Natural killer cell (primary cell): Measurements from ENCODE around the gene NCOR1. TPM values are rescaled to one million over a fixed set of nuclear protein-coding genes. Genes with fewer than 3 reads are reported as not detected.
A peak's percentile ranks its signal among the peaks of the same experiment; 100 is the strongest.

Source experiments
- ATAC-seq, 3 donors: fragments of 150-1000 bp in 2 of 3; fragments of 200-7000 bp in 1 of 3; cut with Tn5 transposase; 1 replicate in 1 of 3; 2 replicates in 2 of 3; pipeline ENCODE4 v1.10.0; 2021; ENCODE audit warnings: mild to moderate bottlenecking in 2 of 3, moderate library complexity in 2 of 3
- DNase-seq, 2 donors: peaks; one replicate each; pipeline versions ENCODE4 v3.0.0 to v3.0.0-alpha.2; 2013 to 2021; ENCODE audit warnings: mixed read lengths in 1 of 2
- H3K27ac ChIP-seq: one replicate; pipeline ENCODE4 v1.5.1; 2013; ENCODE audit warnings: mild to moderate bottlenecking, low read length
- H3K27me3 ChIP-seq: one replicate; pipeline ENCODE4 v1.6.1; 2013; ENCODE audit warnings: low read length; ENCODE audit not compliant: control insufficient read depth, insufficient read depth
- H3K36me3 ChIP-seq: one replicate; pipeline ENCODE4 v1.6.1; 2013; ENCODE audit warnings: low read length; ENCODE audit not compliant: control insufficient read depth, insufficient read depth
- H3K4me1 ChIP-seq: one replicate; pipeline ENCODE4 v1.6.1; 2013; ENCODE audit warnings: low read length; ENCODE audit not compliant: control insufficient read depth, insufficient read depth
- H3K4me3 ChIP-seq: one replicate; pipeline ENCODE4 v1.5.1; 2013; ENCODE audit warnings: low read length
- H3K9me3 ChIP-seq: one replicate; pipeline ENCODE4 v1.6.1; 2013; ENCODE audit warnings: low read length; ENCODE audit not compliant: control insufficient read depth, insufficient read depth
- H3K27ac Mint-ChIP-seq, 2 donors: one replicate each; pipeline ENCODE4 v1.8.0; 2022; ENCODE audit warnings: mild to moderate bottlenecking in 2 of 2, mixed read lengths in 2 of 2, moderate library complexity in 1 of 2
- H3K27me3 Mint-ChIP-seq, 2 donors: one replicate each; pipeline ENCODE4 v1.8.0; 2022; ENCODE audit warnings: low read depth in 2 of 2, mixed read lengths in 2 of 2
- H3K36me3 Mint-ChIP-seq: one replicate; pipeline ENCODE4 v1.8.0; 2022; ENCODE audit warnings: mixed read lengths
- H3K4me1 Mint-ChIP-seq, 2 donors: one replicate each; pipeline ENCODE4 v1.8.0; 2022; ENCODE audit warnings: mixed read lengths in 2 of 2
- H3K4me3 Mint-ChIP-seq: one replicate; pipeline ENCODE4 v1.8.0; 2022; ENCODE audit warnings: mild to moderate bottlenecking, moderate library complexity, mixed read lengths
- H3K9me3 Mint-ChIP-seq, 2 donors: one replicate each; pipeline ENCODE4 v1.8.0; 2022; ENCODE audit warnings: mixed read lengths in 2 of 2
- CTCF ChIP-seq: fragments of 200-600 bp; IDR thresholded peaks from one replicate; pipeline ENCODE4 v1.8.0; 2022; ENCODE audit warnings: antibody characterized with exemption
- WGBS: methylation state at CpG from one replicate; pipeline ENCODE4 v1.1.7; 2013; ENCODE audit warnings: missing lambda C conversion rate; ENCODE audit not compliant: insufficient coverage; 5-methylcytosine and 5-hydroxymethylcytosine counted together
- intact Hi-C: fragments of 100-400 bp; cut with micrococcal nuclease; formaldehyde crosslinking; loops from one replicate; pipeline ENCODE4 v1.14.2; 2022
- total RNA-seq, 4 donors: library from RNA; stranded (reverse); fragments of 120-200 nt in 1 of 4; gene quantifications; one replicate each; pipeline versions ENCODE4 v1.2.3 to v1.2.4, GENCODE V29; 2013 to 2022

Gene NCOR1
- total RNA-seq, 3 donors from 2014 or later (not counting 1 experiment from before 2014, with no cell fraction given), result 195 to 238 (median 238) TPM

- intact Hi-C loops, result no loop called here
Measured at GRCh38 chr17:16005636-16006035, 209.7 kb downstream of the NCOR1 start.

GRCh38 chr17:16003841-16004240, 211.5 kb downstream of the NCOR1 start:
- peaks cover 66% of the 10 kb centered on the region for H3K36me3 ChIP-seq
- TF ChIP-seq CTCF, result no peak
- H3K4me1 Mint-ChIP-seq, result peaks cover 23 to 33% of the 10 kb centered on the region in 2 donors

More at GRCh38 chr17:16005636-16006035, 209.7 kb downstream of the NCOR1 start:
- Histone ChIP-seq H3K4me1 (peaks cover 4% of the 10 kb centered on the region), H3K36me3 (peaks cover 71% of the 10 kb centered on the region), H3K9me3 (no peaks in the 10 kb centered on the region), H3K4me3 (no peak overlapping the region), H3K27me3 (no peaks in the 10 kb centered on the region), H3K27ac (no peak overlapping the region)
- Mint-ChIP-seq H3K36me3 (peaks cover 26% of the 10 kb centered on the region), H3K4me3 (no peak overlapping the region), H3K27ac (peak overlapping the region in 1 of 2 donors; percentile 20), H3K27me3 (no peaks in the 10 kb centered on the region), H3K4me1 (peaks cover 20 to 21% of the 10 kb centered on the region in 2 donors), H3K9me3 (no peaks in the 10 kb centered on the region)
- no peak for TF ChIP-seq CTCF
- 100% methylated on average over 1 of the region's 1 CpG for WGBS
- ATAC-seq (no peak), DNase-seq (no peak)

GRCh38 chr17:16002708-16003260, 212.6 kb downstream of the NCOR1 start:
- H3K36me3 Mint-ChIP-seq, result peaks cover 13% of the 10 kb centered on the region
- DNase-seq (no peak), ATAC-seq (no peak)
- H3K9me3 Mint-ChIP-seq, result no peaks in the 10 kb centered on the region
- no peak for TF ChIP-seq CTCF
- H3K4me1 ChIP-seq, result peaks cover 17% of the 10 kb centered on the region
- intact Hi-C loops, result no loop called here
- peaks cover 56% of the 10 kb centered on the region for H3K36me3 ChIP-seq
- no peaks in the 10 kb centered on the region for H3K27me3 Mint-ChIP-seq
- H3K27ac ChIP-seq, result no peak overlapping the region
- WGBS, result 81% methylated on average over 2 of the region's 2 CpGs
- H3K9me3 ChIP-seq, result no peaks in the 10 kb centered on the region
- H3K27ac Mint-ChIP-seq, result no peak overlapping the region
- peaks cover 19 to 30% of the 10 kb centered on the region in 2 donors for H3K4me1 Mint-ChIP-seq
- H3K4me3 Mint-ChIP-seq, result no peak overlapping the region
- H3K4me3 ChIP-seq, result no peak overlapping the region
- no peaks in the 10 kb centered on the region for H3K27me3 ChIP-seq

More at GRCh38 chr17:16003841-16004240, 211.5 kb downstream of the NCOR1 start:
- H3K9me3 ChIP-seq, result no peaks in the 10 kb centered on the region
- peaks cover 24% of the 10 kb centered on the region for H3K36me3 Mint-ChIP-seq
- no peak for DNase-seq
- H3K9me3 Mint-ChIP-seq, result no peaks in the 10 kb centered on the region
- no peak overlapping the region for H3K4me3 Mint-ChIP-seq
- no peaks in the 10 kb centered on the region for H3K27me3 ChIP-seq
- no peak overlapping the region for H3K4me3 ChIP-seq
- no peak overlapping the region for H3K27ac ChIP-seq
- no peaks in the 10 kb centered on the region for H3K27me3 Mint-ChIP-seq
- WGBS, result 90% methylated on average over 1 of the region's 1 CpG
- H3K4me1 ChIP-seq, result peaks cover 12% of the 10 kb centered on the region
- intact Hi-C loops, result no loop called here
- no peak overlapping the region for H3K27ac Mint-ChIP-seq
- ATAC-seq, result no peak
